ENCODE results near the gene FAM193B.

FAM193B gene

DNA sequence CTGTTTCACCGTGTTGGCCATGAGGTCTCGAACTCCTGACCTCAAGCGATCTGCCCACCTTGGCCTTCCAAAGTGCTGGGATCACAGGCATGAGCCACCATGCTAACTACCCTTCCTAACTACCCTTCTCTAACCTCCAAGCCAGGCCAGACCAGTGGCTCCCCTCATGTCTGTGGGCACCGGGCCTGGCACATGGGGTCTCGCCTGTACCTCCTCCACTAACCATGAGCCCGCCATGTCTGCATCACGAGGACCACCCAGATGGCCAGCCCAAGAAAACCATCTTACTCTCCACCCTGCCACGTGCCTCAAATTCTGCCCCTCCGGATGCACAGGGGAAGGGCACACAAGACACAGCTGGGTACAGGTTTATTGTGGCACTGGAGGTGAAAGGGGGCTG is 71.3 kb downstream of the FAM193B start:
- no peak for DNase-seq

DNA sequence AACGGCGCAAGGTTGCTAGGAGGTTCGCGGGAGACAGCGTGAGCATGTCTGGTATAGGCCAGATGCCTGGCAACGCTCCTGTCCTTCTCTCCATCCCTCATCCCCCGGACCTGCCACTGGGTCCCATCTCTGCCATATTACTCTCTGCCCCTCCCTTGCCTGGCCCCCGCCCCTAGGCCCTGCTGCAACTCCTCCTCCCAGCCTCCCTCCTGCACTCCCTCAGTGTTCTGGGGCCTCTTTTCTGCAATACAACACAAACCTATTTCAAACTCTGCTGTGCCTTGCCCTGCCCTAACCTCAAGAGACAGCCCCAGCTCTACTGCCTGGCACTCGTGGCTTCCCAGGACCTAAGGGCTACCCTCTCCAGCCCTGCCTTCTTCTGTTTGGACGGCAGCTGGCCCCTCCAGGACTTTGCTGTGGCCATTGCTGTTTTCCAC is 72.0 kb downstream of the FAM193B start:
- DNase-seq: no peak

DNA sequence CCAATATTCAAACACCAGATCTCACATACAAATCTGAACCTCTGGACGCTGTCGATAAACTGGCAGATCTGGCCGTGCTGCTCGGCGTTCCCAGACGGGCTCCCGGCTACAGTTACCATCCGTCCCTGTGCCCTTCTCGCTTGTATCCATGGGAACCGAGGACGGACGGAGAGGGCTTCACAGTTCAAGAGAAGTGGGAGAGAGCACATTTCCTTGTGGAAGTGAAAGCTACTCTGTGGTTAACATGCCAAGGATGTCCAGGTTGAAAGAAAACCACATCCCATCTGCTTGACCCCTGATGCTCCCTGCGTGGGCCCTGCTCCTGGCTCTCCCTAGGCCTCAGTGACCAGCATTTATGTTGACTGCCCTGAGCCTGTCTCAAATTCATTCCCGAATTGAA is 74.6 kb downstream of the FAM193B start:
- DNase-seq: no peak

DNA sequence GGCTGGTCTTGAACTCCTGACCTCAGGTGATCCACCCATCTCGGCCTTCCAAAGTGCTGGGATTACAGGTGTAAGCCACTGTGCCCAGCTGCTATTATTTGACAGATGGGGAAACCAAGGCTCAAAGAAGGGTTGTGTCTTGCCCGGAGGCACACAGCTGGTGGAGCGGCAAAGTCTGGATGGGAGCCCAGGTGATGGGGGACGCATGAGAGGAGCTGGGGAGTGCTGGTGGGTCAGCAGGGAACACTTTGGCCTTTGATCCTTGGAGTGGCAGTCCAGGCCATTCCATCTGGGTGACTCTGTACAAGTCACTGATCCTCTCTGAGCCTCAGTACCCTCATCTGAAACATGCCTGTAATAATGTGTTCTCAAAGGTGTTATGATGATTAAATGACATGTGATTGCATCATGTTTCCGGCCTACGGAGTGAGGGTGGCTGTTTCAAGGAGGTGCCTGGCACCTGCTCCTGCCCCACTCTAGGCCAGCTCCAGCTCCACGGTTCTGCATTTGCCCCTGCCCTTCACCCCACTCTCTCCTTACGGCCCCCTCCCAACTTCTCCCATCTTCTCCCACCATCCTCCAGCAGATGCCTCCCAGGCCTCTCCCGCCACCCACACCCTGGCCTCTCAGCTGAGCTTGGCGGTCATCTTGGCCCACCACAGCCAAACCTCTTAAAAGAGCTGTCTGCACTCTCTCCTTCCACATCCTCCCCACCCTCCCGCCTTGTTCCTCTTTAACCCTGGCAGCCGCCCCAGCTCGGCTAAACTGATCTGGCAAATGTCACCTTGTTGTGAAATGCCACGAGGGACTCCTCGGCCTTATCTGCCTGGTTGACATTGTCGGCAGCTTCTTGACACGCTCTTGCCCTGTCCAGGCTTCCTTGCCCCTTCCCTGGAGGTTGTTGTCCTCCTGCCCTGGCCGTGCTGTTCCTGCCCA is 75.4 kb downstream of the FAM193B start:
- no peak for DNase-seq

DNA sequence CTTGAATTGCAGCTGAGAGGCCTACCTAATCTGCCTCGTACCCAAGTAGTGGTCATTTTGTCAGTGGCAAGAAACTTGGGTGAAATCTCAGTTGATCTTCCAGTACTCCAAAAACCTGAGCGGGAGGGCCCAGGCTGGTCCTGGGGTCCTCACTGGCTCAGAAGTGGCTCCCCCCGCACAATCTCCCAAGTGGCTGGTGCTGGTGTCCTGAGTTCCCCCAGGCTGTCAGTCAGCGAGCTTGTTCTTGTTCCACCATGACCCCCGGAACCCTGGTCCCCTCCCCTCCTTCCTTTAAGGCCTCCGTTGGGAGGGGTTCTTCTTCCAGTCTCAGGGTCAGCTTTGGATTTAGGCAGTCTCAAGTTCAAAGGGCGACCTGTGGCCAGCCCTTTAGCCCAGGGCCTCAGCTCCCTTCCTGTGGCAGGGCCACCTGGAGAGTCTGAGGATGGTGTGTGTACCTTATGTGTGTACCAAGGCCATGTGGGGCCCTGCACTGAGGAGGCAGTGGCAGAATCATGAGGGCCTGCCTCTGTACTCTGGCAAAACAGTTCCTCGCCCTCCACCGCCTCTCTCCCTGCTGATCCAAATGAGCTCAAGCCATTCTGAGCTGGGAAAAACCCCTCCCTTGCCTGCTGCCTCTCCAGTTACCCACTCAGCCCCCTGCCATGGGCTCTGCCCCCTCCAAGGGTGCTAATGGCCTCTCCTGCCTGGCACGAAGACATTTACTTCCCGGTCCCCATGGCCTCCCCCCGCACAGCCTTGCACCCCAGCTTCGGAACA is 76.5 kb downstream of the FAM193B start:
- DNase-seq: no peak

DNA sequence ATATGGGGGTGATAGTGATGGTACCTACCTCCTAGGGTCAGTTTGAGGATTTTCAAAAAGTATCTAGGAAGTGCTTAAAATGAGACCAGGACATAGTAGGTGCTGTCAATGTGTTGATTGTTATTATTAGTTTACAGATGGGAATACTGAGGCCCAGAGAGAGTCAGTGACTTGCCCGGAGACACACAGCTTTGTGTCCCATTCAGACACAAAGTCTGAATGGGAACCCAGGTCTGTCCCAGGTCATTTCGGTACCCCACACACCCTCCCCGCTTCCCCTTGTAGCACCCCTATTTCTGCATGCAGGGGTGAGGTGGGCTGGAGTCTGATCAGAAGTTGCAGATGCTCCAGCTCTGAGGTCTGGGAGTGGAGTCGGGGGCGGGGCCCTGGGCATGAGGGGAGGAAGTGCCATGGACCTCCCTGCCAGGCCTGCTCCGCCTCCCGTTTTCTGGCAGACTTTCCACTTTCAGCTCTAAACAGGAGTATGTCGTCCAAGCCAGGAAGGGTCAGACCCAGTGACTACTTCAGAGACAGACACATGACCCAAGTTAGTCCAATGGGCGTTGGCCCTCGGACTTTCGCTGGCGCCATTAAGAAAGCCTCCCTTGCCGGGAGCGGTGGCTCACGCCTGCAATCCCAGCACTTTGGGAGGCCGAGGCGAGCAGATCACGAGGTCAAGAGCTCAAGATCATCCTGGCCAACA is 77.7 kb downstream of the FAM193B start:
- no peak for DNase-seq

DNA sequence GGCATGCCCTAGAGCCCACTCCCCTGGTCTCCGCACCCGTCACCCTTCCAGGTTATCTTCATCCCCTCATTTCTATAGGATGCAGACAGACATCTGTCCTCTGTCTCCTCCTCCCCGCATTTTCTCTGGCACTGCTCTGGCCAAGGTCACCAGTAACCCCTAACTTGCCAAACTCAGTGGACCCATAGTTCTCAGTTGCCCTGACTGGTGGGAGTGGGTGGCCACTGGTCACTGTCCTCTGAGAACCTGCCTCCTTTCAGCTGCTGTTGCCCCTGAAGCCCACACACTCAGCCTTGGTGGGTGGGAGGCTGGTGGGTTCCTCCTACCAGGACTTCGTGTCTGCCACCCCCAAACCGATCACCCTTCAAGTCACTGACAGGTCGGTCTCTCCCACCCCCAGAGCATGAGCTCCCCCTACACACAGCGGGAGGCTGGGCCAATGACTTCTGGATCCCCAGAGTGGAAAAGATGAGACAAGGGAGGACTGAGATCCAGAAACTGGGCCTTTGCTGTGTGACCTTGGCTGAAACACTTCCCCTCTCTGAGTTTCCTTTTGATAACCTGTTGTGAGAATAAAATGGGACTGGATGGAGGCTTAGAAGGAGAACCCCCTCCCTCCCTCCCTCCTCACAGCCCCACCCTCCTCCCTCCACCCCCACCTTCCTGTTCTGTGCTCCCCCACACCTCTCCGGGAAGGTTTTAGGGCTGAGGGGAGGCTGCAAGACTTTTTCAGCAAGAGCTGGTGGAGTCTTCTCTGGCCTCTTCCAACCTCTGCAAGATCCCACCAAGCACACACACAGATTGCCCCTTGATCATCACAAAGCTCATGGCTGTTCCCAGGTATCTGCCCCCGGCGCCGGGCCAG is 78.6 kb downstream of the FAM193B start:
- no peak for DNase-seq

DNA sequence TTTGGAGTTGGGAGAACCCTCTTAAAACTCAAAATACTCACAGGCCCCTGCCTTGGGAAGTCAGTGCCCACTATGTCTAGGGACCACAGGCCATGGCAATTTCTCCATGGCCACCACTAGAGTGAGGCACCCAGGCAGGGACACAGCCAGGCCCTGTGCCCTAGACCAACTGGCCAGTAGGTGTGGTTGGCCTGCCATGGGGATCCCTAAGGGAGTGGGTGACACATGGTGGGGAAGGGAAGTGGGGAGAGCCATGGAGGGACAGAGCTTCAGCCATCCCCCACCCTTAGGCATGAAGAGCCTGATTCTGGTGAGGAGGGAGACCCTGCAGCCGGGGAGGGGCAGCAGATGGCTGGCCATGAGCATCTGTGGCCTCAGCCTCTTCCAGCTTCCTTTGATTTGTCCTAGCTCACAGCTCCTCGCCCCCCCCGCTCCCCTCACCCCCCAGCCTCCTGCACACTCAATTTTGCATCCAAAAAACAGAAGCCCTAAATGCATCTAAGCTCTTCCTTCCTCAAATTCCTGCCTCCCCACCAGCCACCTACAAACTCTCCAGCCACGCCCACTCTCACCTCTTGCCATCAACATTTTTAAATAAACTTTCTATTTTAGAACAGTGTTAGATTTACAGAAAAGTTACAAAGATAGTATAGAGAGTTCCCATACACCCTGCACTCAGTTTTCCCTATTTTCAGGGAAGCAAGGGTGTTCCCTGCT is 79.4 kb downstream of the FAM193B start:
- no peak for DNase-seq

DNA sequence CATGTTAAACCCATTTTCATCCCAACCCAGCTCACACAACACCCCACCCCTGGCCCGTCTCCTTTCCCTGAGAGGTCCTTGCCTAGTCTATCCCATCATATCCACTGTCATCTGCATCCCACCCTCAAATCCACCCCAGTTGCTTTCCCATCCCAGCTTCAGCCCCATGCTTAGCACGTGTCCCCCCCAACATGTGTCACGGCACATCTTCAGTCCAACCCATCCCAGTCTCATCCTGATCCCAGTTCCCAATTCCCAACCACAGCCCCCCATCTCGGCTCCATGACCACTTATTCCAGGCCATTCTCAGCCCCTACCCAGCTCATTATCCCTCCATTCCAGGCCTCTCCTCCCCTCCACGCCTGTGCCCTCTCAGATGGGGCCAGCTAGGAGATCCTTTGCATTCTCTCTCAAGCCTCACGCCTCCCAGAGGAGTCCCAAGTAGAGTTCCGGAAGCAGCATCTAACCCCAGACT is 80.3 kb downstream of the FAM193B start:
- no peak for DNase-seq

DNA sequence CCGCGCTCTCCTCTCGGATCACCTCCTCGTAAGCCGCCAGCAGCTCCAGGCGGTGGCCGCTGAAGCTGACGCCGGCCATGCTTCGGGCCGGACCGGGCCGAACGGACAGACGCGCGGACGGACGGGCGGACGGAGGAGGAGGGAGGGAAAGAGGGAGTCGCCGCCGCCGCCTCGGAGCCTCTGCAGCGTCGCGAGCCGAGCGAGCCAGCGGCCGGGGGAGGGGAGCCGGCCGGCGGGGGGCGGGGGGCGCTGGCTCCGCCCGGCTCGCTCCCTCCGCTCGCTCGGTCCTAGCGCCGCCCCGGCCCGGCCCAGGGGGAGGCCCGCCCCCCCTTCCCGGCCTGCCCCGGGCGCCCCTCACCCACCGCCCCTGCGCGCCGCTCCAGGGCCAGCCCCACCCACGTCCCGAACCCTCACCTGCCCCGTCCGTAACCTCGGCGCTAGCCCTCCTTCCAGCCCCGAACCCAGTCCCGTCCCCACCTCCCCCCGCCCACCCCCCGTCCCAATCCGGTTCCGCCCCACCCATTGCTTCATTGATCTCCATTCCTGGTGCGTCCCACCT is 80.8 kb downstream of the FAM193B start, which contains the start of gene DBN1:
TSS of gene DBN1 (minus strand) at position 192 of the 559 bp plus-strand sequence. CDS start at position 79, 113 bp downstream.
- peak; percentile 36 for DNase-seq

DNA sequence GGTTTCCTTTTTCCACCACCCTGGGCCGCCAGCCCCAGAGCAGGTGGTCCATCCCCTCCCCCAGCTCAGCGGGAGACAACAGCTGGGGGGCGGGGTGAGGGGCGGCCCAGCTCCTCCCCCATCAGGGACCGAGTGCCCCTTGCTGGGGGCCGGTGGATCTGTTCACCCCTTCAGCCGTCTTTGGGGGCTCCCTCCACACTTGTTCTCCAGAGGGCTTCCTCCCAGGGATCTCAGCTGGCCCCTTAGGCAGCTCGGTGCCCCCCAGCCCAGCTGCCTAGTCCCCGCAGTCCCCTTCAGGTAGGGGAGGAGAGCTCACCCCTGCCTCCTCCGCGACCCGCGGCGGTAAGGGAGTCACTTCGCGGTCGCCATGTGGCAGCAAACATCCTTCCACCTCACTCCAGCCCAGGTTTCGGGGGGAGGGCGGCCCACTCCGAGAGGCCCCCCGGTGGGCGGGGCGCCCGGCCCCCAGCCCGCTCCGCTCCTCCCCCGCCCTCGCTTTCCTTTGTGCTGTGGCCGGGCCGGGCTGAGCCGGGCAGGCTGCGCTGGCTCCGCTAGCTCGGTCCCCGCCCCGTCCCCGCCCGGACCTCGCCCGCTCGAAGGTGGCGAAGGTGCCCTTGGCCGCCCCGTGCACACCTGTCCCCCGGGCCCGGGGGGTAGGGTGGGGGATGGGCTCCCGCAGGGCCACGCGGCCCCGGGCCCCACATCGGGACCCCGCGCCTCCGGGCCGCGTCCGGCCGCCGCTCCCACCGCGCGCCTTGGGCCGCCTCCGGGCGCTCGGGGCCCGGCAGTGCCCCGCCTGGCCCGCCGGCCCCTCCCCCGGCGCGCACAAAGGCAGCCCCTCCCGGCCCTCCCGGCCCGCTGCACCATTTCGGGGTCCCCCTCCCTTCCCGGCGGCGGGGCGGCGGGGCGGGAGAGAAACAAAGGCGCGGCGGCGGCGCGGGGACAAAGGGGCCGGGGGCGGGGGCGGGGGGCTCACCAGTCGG is 81.6 kb downstream of the FAM193B start:
- DNase-seq: peak; percentile 34

DNA sequence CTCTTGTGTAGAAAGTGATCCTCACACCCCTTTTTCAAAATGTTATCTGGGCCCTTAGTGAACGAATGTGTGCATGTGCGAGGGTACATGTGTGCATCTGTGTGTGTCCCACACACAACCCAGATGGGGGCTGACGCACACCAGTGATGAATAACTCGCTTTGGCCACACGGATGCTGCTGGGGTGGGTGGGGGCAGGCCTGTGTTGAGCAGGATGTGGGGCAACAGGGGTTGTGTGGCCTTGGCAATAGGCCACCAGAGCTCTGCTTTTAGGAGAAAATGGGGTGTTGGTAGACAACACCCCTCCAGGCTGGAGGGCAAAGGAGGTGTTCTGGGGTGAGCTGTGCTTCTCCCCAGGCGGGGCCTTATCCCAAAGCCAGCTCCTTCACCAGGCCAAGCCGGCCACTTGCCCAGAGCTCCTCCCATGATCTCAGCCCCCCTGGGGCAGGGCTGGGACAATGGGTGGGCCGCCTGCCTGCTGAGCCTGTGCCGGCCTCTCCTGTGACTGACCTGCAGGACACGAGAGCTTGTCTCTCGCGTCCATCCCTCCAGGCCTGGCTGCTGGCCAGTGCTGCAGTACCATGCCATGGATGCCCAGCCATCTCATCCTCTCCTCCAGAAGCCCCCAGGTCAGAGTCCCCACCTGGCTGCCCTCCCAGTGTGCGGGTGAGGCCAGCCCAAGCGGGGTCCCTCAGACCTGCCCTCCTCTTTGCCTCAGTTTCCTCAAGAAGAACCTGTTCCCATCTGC is 82.6 kb downstream of the FAM193B start:
- DNase-seq: no peak

DNA sequence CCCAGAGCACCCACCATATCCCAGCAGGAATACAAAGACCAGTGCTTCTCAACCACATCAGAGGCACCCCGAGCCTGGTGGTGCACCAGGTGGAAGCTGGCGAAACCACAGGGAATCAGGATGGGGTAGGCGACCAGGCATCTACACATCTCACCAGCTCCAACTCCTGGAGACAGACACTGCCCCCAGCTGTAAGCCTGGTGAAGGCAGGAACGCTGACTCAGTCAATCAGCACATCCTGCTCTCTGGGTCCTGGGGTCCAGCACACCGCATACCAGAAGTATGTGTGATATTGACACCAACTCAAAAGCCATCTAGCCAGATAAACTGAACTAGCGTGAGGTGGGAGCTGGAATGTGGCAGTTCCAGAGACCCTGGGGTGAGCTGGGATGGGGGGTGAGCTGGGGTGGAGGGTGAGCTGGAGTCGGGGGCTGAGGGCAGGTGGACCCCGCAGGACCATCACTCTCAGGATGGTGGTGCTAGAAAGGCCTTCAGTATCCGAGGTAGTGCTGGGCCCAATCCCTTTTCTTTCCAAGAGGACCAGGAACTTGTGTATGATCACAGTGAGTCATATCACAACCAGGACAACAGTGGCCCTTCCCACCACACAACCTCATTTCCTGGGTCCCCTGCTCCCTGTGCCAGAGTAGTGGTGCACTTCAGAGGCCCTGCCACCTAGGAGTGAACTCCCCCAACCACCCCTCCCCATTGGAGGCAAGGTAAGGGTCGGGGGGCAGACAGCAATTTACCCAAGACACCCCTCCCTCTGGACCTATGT is 83.4 kb downstream of the FAM193B start:
- DNase-seq: no peak
